Measurements from ENCODE around the gene NUP62.
"Not testable (repeated sequence)": the region's sequence is repeated elsewhere in the genome, so short reads cannot be mapped to it uniquely, and the experiment has no call there.

The NUP62 gene

GRCh38 chr19:49924881-49925210 is 4.5 kb downstream of the NUP62 start:
- DNase-seq (ENCODE audit: low spot score) = not testable (repeated sequence)

GRCh38 chr19:49924004-49924880 is 5.1 kb downstream of the NUP62 start:
- DNase-seq (ENCODE audit: low spot score) = no peak

DNA sequence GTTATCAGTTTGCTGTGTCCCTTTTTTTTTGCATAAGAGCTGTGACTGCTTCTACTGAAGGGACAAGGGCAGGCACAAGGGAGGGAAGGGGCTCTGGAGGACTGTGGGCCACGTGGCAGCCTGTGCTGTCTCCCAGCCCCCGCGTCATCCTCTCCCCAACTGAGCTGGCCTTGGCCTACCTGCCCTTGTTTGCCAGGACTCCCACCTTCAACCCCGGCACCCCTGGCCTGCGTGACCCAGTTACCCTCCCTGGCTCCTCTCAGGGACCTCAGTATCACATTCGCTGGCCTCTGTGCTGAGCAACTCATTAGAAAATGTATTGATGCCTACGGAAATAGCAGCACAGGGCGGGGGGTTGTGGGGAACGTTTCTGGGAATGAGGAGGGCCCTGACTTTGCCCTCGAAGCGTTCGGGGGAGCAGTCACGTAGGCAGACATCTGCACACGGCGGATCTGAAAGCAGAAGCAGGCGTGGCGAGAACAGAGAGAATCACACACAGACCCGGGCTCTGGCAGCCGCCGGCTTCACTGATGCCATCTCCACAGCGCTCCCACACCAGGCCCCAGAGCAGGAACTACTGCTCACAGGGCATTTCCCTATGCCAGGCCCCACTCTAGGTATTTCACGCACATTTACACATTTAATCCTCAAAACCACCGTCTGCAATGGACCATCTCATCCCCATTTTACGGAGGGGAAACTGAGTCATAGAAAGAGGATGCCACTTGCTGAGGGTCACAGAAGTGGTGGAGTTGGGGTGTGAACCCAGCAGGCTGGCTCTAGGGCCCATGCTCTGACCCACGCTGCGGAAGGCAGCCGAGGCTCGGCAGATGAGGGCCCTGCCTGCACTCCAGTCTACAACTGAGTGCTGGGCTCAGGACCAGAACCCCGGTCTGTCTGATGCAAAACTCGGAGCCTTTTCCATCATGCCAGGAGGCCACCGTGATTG is 6.0 kb downstream of the NUP62 start:
- no peak for DNase-seq (ENCODE audit: low spot score)

DNA sequence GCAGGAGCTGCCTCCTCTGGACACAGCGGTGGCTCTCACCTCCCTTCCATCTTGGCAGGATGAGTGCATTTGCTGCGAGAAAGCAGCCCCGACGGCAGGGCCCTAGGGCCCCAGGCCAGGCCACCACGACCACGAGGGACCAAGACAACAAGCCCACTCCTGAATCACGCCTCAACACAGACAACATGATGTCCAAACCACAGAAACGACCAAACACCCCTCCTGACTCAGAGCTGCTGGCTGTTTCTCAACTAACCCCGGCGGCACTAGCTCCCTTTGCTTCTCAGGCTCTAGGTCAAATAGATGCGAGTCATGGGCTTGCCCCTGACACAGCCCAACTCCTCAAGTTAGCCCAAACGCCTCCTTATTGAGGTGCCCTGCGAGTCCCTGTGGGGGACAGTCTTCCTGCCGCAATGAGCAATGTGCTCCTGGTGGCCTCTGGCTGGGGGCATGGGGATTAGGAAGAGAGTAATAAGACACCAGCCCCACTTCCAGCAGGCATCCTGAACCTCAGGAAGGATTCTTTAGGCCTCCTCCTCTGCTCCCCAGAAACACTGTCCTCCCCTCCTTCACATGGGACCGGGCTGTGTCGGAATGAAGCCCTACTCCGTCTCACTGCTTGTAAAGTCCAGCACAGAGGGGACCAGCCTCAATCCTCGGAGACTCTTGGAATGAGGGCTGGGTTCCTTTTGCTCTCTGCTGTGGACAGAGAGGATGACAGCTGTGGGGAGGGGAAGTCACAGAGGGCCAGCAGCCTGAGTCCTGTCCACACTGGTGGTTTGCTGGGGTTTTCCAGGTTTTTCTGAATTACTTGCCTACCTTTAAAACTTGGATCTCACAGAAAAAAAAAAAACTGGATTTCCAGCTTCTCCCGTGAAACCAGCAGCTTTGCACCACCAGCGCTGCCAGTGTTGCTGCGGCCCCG is 7.2 kb downstream of the NUP62 start:
- no peak for DNase-seq (ENCODE audit: low spot score)

- DNase-seq (ENCODE audit: low spot score) = no peak
Measured at GRCh38 chr19:49920624-49921363, 8.5 kb downstream of the NUP62 start.

- DNase-seq (ENCODE audit: low spot score) = no peak
Measured at GRCh38 chr19:49918089-49918488, 11.2 kb downstream of the NUP62 start.

- no peak for DNase-seq (ENCODE audit: low spot score)
Measured at GRCh38 chr19:49916839-49917733, 12.2 kb downstream of the NUP62 start.

DNA sequence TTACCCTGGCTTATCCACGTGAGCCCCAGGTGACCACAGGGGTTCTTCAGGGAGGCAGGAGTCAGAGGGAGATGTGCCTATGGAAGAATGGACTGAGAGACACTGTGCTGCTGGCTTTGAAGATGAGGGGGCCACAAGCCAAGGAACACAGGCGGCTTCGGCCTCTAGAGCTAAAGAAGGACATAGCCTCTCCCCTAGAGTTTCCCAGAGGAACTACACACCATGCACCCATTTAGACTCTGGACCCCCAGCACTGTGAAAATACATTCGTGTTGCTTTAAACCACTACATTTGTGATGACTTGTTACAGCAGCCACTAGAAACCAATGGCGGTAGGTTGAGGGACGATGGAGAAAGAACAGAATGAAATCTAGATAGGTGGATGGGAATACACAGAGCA is 14.0 kb downstream of the NUP62 start:
- DNase-seq (ENCODE audit: low spot score) = no peak

DNA sequence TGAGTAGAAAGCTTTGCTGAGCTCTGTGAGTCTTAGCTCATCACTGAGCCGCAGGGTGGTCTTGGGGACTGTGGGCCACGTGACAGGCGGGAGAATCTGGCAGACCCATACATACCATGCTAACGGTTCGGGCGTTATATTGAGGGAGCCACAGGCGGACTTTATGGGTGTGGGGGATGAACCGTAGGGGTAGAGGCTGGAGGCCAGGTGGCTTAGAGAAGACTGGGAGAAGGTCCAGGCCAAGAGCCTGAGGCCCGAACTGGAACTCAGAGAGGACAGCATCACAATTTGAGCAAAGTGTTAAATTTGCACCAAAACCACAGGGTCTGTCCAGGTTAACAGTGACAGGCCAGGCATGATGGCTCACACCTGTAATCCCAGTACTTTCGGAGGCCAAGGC is 15.6 kb downstream of the NUP62 start:
- no peak for DNase-seq (ENCODE audit: low spot score)

GRCh38 chr19:49912965-49913685 is 16.2 kb downstream of the NUP62 start:
- no peak for DNase-seq (ENCODE audit: low spot score)

- DNase-seq (ENCODE audit: low spot score) = no peak
Measured at GRCh38 chr19:49911381-49912145, 17.7 kb downstream of the NUP62 start.

GRCh38 chr19:49910179-49910578 is 19.1 kb downstream of the NUP62 start:
- DNase-seq (ENCODE audit: low spot score) = no peak

DNA sequence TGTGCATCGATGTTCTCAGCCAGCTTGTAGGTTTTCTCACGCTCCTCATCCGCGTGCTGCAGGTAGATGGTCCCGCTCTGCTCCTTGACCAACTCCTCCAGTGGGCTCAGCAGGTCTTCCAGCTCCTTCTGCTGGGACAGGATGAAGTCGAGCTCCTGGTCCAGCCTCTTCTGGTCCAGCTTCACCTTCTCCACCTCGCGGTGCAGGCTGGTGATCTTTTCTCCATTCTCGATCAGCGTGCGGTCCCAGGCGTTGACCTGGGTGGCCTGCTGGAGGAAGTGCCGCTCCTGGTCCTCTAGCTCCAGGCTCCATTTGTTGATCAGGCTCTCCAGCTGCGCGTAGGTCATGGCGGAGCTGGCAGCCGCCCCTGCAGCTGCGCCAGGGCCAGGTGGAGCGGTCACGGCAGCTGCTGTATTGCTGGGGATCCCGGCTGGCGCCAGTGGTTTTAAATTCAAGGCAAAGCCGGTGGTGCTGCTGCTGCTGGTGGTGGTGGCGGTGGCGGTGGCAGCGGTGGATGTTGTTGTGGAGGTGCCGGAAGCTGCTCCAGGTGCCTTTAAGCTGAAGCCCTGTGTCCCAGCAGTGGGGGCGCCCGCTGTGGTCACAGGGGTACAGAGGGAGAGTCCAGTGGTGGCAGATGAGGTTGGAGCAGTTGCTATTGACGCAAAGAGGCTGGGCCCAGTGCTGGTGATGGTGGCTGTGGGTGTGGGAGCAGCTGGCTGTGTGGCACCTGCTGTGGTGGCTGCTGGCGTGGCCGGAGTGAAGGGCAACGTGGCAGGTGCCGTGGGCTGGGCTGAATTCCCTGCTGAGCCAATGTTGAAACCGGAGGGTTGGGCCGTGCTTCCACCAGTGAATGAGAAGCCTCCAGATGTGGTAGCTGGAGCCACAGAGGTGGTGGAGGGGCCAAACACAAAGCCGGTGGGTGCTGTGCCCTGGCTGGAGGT is 20.6 kb downstream of the NUP62 start:
- DNase-seq (ENCODE audit: low spot score) = no peak

DNA sequence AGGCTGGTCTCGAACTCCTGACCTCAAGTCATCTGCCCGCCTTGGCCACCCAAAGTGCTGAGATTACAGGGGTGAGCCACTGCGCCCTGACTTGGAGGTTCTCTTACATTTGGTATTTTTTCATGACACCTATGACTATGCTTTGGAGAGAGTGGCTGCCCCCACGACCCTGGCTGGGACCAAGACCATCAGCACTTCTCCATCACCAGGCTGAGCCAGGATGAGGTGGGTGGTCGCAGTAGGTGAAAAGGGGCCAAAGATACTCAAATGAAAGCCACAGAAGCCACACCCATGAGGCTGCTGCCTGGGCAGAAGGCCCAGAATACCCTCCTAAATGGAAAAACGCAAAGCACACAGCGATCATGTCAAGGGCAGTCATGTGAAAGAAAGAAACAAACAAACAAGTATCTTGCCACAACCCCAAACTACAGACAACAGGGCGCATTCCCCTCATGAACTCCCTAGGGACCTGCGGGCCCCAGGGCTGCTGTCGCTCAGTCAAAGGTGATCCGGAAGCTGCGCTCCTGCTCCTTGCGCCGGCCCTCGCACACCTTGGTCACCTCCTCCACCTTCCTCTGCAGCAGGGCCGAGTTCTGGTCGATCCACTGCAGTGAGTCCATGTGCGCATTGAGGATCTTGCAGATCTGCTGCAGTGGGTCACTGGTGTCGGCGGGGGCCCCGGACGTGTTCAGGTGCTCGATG is 21.4 kb downstream of the NUP62 start:
- DNase-seq (ENCODE audit: low spot score) = no peak

GRCh38 chr19:49906879-49907564 is 22.3 kb downstream of the NUP62 start:
- no peak for DNase-seq (ENCODE audit: low spot score)

GRCh38 chr19:49904136-49904535 is 25.2 kb downstream of the NUP62 start:
- no peak for DNase-seq (ENCODE audit: low spot score)
